GM18519 (cell line): ENCODE measurements around the gene PSMB5.

Experiments used
- ATAC-seq: cut with Tn5 transposase; IDR thresholded peaks from one replicate; pipeline ENCODE4 v1.9.1; 2021; ENCODE audit warnings: mild to moderate bottlenecking, moderate library complexity; ENCODE audit not compliant: unreplicated experiment, low FRiP score

Gene PSMB5

GRCh38 chr14:22977684-22978486, 56.8 kb downstream of the PSMB5 start:
- ATAC-seq = no peak

- ATAC-seq = no peak
Observed at GRCh38 chr14:22977434-22977683, 57.3 kb downstream of the PSMB5 start.

GRCh38 chr14:22976620-22977433, 57.9 kb downstream of the PSMB5 start:
- no peak for ATAC-seq
